ENCODE data around the gene CLIP4.

Gene CLIP4

GRCh38 chr2:29139152-29139551 is 23.9 kb downstream of the CLIP4 start:
- no peak for DNase-seq

GRCh38 chr2:29139731-29140130 is 24.5 kb downstream of the CLIP4 start:
- no peak for DNase-seq

DNA sequence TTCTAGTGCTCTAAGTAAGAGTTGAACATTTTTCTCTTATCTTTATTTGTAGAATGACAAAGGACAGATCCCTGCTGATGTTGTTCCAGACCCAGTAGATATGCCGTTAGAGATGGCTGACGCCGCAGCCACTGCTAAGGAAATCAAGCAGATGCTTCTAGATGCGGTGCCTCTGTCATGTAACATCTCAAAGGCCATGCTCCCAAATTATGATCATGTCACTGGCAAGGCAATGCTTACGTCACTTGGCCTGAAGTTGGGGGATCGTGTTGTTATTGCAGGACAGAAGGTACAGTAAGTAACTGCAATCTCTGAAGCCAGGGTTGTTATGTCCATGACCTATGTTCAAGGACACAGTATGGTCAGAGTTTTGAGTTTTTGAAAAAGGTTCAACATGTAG is 28.4 kb downstream of the CLIP4 start:
- no peak for DNase-seq

GRCh38 chr2:29146197-29146596 is 31.0 kb downstream of the CLIP4 start:
- no peak for DNase-seq

- DNase-seq, result no peak
Measured at GRCh38 chr2:29147963-29148362, 32.7 kb downstream of the CLIP4 start.

- no peak for DNase-seq
Measured at GRCh38 chr2:29154610-29155009, 39.4 kb downstream of the CLIP4 start.

DNA sequence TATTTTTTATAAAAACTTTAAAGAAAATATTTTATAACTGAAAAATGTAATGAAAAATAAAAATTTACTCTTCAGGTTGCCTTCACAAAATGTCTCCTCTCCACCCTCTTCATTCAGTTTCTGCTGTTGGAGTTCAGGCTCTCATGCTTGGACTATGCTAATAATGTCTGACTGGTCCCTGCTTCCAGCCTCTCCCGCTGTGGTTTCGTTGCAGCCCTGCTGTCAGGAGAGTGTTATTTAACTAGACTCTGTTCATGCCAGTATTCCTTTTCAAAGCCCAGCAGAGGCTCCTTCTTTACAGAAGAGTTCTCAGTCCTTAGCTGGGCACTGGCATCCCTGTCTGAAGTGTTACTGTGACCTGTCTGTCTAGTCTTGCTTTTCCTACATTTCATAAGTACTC is 40.4 kb downstream of the CLIP4 start:
- DNase-seq, result no peak

GRCh38 chr2:29157131-29157530 is 41.9 kb downstream of the CLIP4 start:
- DNase-seq, result no peak

- no peak for DNase-seq
Measured at GRCh38 chr2:29159125-29159524, 43.9 kb downstream of the CLIP4 start.

GRCh38 chr2:29160184-29160583 is 45.0 kb downstream of the CLIP4 start:
- DNase-seq, result no peak

- no peak for DNase-seq
Measured at GRCh38 chr2:29162204-29162928, 47.2 kb downstream of the CLIP4 start.

DNA sequence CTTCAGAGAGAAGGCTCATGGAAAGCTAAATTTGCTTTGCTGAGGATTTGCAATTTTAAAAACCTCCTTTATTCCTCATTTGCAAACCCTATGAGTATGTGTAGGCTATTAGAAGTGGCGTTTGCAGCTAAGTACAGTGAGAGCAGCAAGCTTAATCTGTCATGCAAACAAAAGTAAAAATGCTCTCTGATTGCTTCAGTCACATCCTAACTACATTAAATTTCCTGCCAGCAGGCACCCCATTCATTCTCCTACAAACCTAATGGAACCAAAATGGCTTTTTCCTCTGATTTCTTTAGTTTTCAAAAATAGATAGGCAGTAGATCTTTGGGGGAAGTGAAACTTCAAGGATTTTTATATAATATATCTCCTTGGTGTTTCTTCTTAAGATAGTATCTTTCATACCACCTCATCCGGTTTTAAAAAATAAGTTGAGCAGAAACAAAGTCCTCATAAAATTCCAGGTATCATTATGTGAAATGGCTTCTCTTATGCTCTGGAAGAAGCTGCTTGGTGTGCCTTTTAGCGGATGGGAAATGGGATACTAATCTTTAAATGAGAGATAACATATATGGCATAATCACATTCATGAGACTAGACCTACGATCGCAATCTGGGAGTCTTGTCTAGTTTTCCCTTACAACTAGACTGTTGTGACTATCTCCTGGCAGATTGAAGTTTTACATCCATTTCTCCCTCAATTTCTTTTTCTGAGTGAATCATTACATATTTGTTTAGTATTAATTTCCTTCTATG is 49.1 kb downstream of the CLIP4 start:
- DNase-seq, result no peak

DNA sequence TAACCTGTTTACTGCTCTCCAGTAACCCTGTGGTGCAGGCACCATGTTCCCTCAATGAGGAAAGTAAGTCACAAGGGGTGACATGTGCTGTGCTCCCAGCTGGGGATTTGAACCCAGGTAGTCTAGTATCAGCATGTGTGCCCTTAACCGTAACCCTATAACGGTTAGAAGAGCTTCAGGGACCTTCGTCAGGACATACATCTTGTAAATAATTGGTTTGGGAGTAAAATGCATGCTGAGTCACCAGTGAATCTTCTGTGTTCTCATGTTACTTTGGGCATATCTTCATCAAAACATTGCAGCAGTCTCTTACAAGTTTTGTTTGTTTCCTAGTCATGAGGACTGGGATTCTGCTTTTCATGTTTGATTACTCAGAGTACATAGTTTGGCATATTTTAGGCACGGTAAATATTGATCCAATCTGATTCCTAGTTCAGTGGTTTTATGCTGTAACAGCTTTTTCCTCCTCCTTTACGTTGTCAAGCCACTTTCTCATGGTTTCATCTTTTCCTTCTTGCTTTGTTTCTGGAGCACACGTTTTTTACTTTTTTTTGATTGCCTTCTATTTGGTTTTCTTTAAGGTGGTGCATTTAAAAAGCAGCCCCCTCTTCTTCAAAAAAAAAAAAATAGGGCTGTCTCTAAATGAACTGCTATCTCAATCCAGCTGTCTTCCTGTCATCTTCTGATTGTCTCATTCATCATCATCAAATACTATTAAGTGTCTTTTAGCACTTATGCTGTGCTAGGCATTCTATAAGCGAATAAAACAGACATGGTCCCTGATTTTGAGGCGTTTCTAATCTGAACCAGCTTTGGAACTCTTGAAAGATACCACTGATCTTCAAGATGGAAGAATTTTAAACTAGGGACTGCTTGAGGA is 50.4 kb downstream of the CLIP4 start:
- DNase-seq, result no peak

DNA sequence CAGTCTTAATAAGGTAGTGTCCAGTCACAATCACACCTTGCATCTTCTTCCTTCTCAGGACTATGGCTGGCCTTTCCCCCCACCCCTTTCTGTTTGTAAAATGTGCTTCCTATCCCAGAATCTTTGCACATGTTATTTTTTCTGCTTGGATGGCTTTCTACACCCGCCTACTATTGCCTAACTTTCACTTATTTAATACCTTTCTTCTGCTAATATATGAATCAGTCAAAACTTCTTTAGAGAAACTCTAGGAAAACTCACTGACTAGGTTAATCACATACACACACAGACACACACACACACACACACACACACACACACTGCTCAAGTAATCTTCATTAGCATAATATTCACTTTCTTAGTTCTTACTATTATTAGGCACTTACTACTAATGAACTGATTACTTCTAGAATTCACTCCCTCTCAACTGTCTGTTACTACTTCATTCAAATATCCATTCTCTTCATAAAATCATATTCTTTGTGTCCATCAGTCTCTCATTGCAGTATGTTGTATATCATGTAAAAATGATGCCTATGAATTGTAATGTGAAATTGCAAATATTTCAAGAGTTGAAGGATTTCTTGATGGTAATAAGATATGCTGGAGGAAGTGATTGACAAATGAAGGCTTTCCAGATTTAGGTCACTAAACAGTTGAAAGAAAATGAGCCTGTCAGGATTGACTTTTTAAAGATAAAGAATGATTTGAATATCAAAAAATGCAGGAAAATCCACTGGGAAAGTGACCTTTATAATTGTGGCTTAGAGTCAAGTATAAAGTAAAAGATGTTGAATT is 51.2 kb downstream of the CLIP4 start:
- DNase-seq, result no peak

GRCh38 chr2:29174937-29175336 is 59.7 kb downstream of the CLIP4 start:
- no peak for DNase-seq

DNA sequence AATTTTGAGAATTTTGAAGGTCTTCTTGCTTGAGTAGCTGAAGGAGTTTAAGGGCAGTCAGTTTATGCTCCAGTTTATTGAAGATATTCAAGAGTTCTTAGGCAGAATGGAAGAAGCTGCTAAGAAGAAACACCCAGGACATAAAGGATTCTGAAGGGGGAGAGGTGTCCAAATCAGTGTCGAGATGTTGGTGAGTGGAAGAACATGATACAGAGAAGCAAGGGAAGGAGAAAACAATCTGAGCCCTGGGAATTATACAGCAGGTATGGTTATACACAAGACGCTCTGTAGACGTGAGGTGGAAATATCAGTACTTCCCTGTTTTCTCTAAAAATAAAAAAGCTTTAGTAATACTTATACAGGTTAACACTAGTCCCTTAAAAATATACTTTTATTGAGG is 60.1 kb downstream of the CLIP4 start:
- no peak for DNase-seq

GRCh38 chr2:29182334-29182733 is 67.1 kb downstream of the CLIP4 start:
- DNase-seq, result no peak

DNA sequence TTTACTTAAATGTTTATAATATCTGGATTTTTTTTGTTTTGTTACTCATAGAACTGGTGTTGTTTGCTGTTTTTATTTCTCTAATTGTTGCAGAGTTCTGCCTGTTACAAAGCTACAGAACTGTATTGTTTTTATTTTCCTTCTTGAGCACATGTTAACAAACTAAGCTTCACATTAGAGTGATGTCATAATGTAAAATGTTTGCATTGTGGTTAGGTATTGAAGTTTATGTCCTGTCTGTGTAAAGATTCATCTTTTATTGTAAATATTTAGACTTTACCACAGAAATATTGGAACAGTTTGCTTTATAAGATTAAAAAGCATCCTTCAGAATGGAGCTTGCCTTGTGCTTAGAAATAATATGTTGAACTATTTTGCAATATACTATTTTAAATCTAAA is 67.7 kb downstream of the CLIP4 start:
- no peak for DNase-seq

- DNase-seq, result no peak
Measured at GRCh38 chr2:29184531-29184930, 69.3 kb downstream of the CLIP4 start.

DNA sequence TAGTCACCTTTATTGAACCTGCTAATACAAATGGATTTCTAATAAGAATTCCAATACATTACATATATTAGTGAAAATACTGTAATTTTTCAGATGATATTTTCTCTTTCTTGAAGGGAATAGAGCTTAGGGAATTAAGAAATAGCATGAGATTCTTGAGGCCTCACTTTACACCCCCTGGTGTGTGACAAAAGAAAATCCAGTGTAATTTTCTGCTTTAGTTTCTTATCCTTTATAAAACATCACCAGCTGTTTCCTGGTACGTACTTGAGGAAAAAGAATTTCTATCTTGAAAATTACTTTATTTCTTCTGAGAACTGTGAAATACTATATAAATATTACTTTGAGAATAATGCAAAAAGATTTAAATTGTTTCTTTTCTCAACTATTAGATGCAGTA is 71.6 kb downstream of the CLIP4 start:
- DNase-seq, result no peak

DNA sequence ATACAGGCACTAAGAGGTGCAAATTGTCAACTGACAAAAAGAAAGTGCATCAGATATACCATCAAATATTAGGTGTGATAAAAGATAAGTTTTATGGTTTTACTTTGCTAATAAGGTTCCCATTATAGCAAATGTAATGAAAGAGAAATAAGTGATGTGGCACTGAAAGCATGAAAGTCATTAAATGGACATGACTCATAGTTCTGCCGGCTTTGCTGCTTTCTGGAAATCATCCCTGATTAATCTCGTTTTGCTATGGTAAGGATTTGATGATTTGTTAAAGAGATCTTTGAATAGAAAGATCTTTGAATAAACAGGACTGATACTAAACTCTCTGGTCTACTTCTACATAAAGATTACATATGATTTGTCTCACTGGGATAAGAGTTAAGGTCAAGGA is 72.7 kb downstream of the CLIP4 start:
- no peak for DNase-seq

DNA sequence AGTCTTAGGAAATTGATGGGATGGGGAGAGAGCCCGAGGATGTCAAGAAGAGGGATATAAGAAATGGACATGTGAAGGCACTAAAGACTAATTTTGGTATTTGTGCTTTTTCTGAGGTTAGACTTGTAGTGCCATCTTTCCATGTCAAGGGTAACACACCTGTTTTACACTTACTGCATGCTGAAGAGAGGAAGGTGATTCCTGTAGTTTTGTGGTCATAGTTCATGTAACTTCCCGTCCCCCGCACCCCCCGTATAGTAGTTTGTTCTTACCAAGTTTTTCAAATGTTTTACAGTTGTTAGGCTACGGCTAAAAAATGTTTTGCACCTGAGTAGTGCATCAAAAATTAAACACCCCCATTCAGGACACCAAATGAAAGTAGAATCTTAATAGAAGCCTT is 73.8 kb downstream of the CLIP4 start:
- peak in 1 of 2 donors; percentile 14 for DNase-seq

DNA sequence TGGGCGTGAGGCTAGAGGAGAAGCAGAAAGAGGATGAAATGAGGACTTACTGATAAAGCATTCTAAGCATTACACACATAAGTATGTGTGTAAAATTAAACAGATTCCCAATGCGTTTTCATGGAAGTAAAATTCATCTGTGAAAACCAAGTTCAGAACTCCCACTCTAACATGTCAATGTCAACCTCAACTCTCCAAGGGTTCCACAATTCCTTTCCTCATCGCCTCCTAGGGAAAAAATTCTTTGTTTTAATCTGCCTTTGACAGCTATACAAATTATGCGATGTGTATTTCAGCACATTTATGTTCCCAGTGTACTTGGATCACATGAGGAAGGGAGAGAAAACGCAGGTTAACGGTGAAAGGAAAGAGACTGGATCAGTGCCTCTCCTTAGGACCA is 76.6 kb downstream of the CLIP4 start:
- no peak for DNase-seq

Data from activated CD4-positive, alpha-beta T cell treated with anti-CD3 and anti-CD28 coated beads for 4 hours (primary cell).